ENCODE measurements around the gene POLDIP2. TPM values are rescaled to one million over a fixed set of nuclear protein-coding genes. Genes with fewer than 3 reads are reported as not detected.

Gene POLDIP2
- total RNA-seq, 1 donor = 82.9 TPM

DNA sequence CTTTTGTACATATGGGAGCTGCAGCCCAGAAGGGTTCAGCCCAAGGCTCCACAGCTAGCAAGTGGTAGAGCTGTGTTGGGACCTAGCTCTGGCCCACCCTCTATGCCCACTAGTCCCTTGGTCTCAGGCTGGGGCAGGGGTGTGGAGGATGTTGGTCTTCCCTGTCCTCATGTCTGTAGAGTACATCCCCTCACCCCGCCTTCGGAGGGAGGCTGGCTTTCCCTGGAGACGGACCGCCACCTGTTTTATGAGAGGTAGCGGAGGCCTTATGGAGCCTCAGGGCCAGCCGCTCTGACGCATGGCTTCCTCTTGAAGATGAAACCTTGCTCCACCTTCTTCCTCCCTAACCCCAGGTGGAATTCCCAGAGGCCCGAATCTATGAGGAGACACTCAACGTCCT, 13.3 kb downstream of the POLDIP2 start:
- H3K27ac ChIP-seq (ENCODE audit: low read depth, low read length) = no peak overlapping the region
- no peaks in the 10 kb centered on the region for H3K27me3 ChIP-seq (ENCODE audit: insufficient read depth, low read length)
- H3K4me1 ChIP-seq (ENCODE audit: insufficient read depth, low read length) = peaks cover 31% of the 10 kb centered on the region
- TF ChIP-seq, protein P1, sequence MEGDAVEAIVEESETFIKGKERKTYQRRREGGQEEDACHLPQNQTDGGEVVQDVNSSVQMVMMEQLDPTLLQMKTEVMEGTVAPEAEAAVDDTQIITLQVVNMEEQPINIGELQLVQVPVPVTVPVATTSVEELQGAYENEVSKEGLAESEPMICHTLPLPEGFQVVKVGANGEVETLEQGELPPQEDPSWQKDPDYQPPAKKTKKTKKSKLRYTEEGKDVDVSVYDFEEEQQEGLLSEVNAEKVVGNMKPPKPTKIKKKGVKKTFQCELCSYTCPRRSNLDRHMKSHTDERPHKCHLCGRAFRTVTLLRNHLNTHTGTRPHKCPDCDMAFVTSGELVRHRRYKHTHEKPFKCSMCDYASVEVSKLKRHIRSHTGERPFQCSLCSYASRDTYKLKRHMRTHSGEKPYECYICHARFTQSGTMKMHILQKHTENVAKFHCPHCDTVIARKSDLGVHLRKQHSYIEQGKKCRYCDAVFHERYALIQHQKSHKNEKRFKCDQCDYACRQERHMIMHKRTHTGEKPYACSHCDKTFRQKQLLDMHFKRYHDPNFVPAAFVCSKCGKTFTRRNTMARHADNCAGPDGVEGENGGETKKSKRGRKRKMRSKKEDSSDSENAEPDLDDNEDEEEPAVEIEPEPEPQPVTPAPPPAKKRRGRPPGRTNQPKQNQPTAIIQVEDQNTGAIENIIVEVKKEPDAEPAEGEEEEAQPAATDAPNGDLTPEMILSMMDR (IDR thresholded peaks at IDR 0.05; ENCODE audit: extremely low read depth, low read depth, low read length) = no peak
- peaks cover 27% of the 10 kb centered on the region for H3K79me2 ChIP-seq (ENCODE audit: insufficient read depth, low read length)
- H3K4me3 ChIP-seq (ENCODE audit: insufficient read depth, low read length) = no peak overlapping the region
- DNase-seq (ENCODE audit: insufficient read length, low spot score, missing footprints) = peak; percentile 67
- no peak overlapping the region for H2AFZ ChIP-seq (ENCODE audit: low read length)
- peaks cover 77% of the 10 kb centered on the region for H3K36me3 ChIP-seq (ENCODE audit: insufficient read depth, low read length)
- H4K20me1 ChIP-seq (ENCODE audit: insufficient read depth, low read length) = peaks cover 13% of the 10 kb centered on the region
- no peaks in the 10 kb centered on the region for H3K9me3 ChIP-seq (ENCODE audit: low read depth, low read length)
- H3K4me2 ChIP-seq (ENCODE audit: insufficient read depth, low read length) = no peak overlapping the region

DNA sequence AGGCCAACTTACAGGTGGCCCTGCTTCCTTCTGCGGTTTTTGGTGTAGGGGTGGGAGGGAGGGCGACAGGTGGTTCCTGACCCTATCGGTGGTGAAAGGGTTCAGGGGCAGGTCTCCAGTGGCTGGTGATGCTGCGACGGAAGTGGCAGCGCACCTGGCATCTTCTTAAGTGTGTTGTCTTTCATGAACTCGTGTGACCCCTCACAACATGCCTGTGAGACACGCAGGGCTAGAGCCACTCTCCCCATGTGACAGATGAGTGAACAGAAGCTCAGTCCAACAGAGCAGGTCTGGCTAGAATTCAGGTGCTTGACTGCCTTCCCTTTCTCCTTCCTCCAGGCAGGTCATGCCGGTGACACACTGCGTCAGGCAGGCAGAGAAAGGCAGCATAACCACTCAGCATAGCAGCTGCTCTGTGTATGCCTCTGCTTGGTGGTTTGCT, 13.8 kb downstream of the POLDIP2 start:
- Histone ChIP-seq H2AFZ (ENCODE audit: low read length) (no peak overlapping the region), H3K4me1 (ENCODE audit: insufficient read depth, low read length) (peaks cover 34% of the 10 kb centered on the region), H3K4me3 (ENCODE audit: insufficient read depth, low read length) (no peak overlapping the region), H4K20me1 (ENCODE audit: insufficient read depth, low read length) (peaks cover 13% of the 10 kb centered on the region), H3K9me3 (ENCODE audit: low read depth, low read length) (no peaks in the 10 kb centered on the region), H3K4me2 (ENCODE audit: insufficient read depth, low read length) (no peak overlapping the region), H3K79me2 (ENCODE audit: insufficient read depth, low read length) (peaks cover 31% of the 10 kb centered on the region), H3K27ac (ENCODE audit: low read depth, low read length) (no peak overlapping the region), H3K36me3 (ENCODE audit: insufficient read depth, low read length) (peaks cover 72% of the 10 kb centered on the region), H3K27me3 (ENCODE audit: insufficient read depth, low read length) (no peaks in the 10 kb centered on the region)
- DNase-seq (ENCODE audit: insufficient read length, low spot score, missing footprints) = peak; percentile 47
- TF ChIP-seq, protein P1 (IDR thresholded peaks at IDR 0.05; ENCODE audit: extremely low read depth, low read depth, low read length) = no peak

DNA sequence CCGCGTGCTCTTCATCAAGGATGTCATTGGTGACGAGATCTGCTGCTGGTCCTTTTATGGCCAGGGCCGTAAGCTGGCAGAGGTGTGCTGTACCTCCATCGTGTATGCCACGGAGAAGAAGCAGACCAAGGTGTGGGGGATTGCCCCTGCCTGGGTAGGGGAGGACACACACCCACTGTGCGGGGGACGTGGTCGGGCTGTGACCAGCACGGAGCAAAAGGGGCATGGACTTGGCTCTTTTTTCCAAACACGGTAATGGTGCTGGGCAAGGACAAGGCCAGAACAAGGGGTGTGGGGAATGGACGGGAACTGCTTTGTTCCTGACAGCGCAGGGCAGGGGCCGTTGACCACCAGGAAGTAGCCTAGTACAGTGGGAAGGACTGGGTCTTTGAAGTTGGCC, 15.0 kb downstream of the POLDIP2 start:
- no peak overlapping the region for H2AFZ ChIP-seq (ENCODE audit: low read length)
- DNase-seq (ENCODE audit: insufficient read length, low spot score, missing footprints) = no peak
- H3K27me3 ChIP-seq (ENCODE audit: insufficient read depth, low read length) = no peaks in the 10 kb centered on the region
- no peak overlapping the region for H3K4me3 ChIP-seq (ENCODE audit: insufficient read depth, low read length)
- no peak overlapping the region for H3K4me2 ChIP-seq (ENCODE audit: insufficient read depth, low read length)
- H4K20me1 ChIP-seq (ENCODE audit: insufficient read depth, low read length) = peaks cover 14% of the 10 kb centered on the region
- peaks cover 39% of the 10 kb centered on the region for H3K4me1 ChIP-seq (ENCODE audit: insufficient read depth, low read length)
- H3K36me3 ChIP-seq (ENCODE audit: insufficient read depth, low read length) = peaks cover 67% of the 10 kb centered on the region
- no peak overlapping the region for H3K27ac ChIP-seq (ENCODE audit: low read depth, low read length)
- H3K79me2 ChIP-seq (ENCODE audit: insufficient read depth, low read length) = peaks cover 43% of the 10 kb centered on the region
- H3K9me3 ChIP-seq (ENCODE audit: low read depth, low read length) = no peaks in the 10 kb centered on the region
- TF ChIP-seq, protein P1 (IDR thresholded peaks at IDR 0.05; ENCODE audit: extremely low read depth, low read depth, low read length) = no peak

DNA sequence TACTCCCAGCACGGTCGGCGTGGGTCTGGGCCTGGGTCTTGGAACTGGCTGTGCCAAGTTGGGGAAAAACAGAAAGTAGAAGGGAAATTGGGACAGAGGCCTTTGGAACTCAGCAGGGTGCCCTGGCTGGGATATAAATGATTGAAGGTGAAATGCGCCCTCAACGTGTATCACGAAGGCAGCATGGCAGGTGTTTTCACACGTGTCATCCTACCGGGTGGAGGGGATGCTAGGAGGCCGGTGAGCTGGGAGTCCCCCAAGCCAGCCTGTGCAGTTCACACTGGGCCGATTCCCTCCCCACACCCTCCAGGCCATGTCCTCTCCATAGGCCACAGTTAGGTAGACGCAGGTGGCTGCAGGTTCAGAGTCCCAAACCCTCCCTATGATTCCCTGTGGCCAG, 15.8 kb downstream of the POLDIP2 start:
- TF ChIP-seq, protein P1 (IDR thresholded peaks at IDR 0.05; ENCODE audit: extremely low read depth, low read depth, low read length) = no peak

More for the DNA sequence above, 15.8 kb downstream of the POLDIP2 start:
- Histone ChIP-seq H2AFZ (ENCODE audit: low read length) (no peak overlapping the region), H3K4me2 (ENCODE audit: insufficient read depth, low read length) (no peak overlapping the region), H3K36me3 (ENCODE audit: insufficient read depth, low read length) (peaks cover 62% of the 10 kb centered on the region), H3K27me3 (ENCODE audit: insufficient read depth, low read length) (no peaks in the 10 kb centered on the region), H3K27ac (ENCODE audit: low read depth, low read length) (no peak overlapping the region), H3K79me2 (ENCODE audit: insufficient read depth, low read length) (peaks cover 51% of the 10 kb centered on the region), H3K4me1 (ENCODE audit: insufficient read depth, low read length) (peaks cover 39% of the 10 kb centered on the region), H3K4me3 (ENCODE audit: insufficient read depth, low read length) (no peak overlapping the region), H3K9me3 (ENCODE audit: low read depth, low read length) (no peaks in the 10 kb centered on the region), H4K20me1 (ENCODE audit: insufficient read depth, low read length) (peaks cover 20% of the 10 kb centered on the region)
- DNase-seq (ENCODE audit: insufficient read length, low spot score, missing footprints) = peak; percentile 36
